Measurements from ENCODE around the gene SCAMP3.

DNA sequence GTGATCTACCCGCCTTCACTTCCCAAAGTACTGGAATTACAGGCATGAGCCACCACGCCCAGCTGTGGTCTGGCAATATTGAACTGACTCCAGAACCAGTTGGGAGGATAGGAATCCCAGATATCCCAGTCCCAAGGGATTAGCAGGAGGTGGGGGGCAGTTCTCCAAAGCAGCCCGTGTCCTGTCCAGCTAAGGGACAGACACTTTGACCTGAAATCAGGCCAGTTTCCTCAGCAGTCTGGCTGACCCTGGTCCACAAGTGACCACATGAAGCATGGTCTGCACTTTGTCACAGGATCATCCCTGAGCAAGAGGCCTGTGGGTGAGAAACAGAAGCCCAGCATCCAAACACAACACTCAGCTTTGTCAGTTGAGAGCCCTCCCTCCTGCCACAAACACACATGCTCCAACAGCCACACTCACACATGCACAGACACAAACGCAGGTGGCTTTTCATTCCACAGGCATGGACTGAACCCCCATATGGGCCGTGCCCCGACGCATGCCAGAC, 43.8 kb upstream of the SCAMP3 start:
- TF ChIP-seq, protein P1, sequence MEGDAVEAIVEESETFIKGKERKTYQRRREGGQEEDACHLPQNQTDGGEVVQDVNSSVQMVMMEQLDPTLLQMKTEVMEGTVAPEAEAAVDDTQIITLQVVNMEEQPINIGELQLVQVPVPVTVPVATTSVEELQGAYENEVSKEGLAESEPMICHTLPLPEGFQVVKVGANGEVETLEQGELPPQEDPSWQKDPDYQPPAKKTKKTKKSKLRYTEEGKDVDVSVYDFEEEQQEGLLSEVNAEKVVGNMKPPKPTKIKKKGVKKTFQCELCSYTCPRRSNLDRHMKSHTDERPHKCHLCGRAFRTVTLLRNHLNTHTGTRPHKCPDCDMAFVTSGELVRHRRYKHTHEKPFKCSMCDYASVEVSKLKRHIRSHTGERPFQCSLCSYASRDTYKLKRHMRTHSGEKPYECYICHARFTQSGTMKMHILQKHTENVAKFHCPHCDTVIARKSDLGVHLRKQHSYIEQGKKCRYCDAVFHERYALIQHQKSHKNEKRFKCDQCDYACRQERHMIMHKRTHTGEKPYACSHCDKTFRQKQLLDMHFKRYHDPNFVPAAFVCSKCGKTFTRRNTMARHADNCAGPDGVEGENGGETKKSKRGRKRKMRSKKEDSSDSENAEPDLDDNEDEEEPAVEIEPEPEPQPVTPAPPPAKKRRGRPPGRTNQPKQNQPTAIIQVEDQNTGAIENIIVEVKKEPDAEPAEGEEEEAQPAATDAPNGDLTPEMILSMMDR (conservative IDR thresholded peaks at IDR 0.05; ENCODE audit: low read length): no peak
- TF ChIP-seq EZH2phosphoT487 (IDR thresholded peaks at IDR 0.05; ENCODE audit: borderline replicate concordance): no peak

All from Loucy (cell line).